Gastroesophageal sphincter (tissue), 3 donors: ENCODE results near the gene UNC93B1.

Source experiments
- CTCF ChIP-seq, 4 experiments: fragments of 200-600 bp in 2 of 4; fragments of 450-650 bp in 2 of 4; sonication (generic) in 1 of 4; IDR thresholded peaks; one replicate each; pipeline ENCODE4 v1.5.1; 2017 to 2019; ENCODE audit warnings: antibody characterized with exemption in 4 of 4, mild to moderate bottlenecking in 2 of 4, moderate library complexity in 2 of 4
- POLR2A ChIP-seq, 2 donors: fragments of 450-650 bp; IDR thresholded peaks; one replicate each; pipeline ENCODE4 v1.6.1; 2017; ENCODE audit warnings: antibody characterized with exemption in 2 of 2, mild to moderate bottlenecking in 2 of 2, moderate library complexity in 1 of 2
- POLR2AphosphoS5 ChIP-seq: sonication (generic); formaldehyde crosslinking; IDR thresholded peaks from one replicate; pipeline ENCODE4 v1.6.1; 2017; ENCODE audit warnings: antibody characterized with exemption

GRCh38 chr11:68003846-68004550 lies at the start of gene UNC93B1:
- no peak for TF ChIP-seq CTCF (IDR thresholded peaks at IDR 0.05)
- peak; percentile 39 to 69 for TF ChIP-seq POLR2A (IDR thresholded peaks at IDR 0.05)
- no peak for TF ChIP-seq POLR2AphosphoS5
